IMR-90 (cell line): Measurements from ENCODE around the gene PRIMA1. TPM values are rescaled to one million over a fixed set of nuclear protein-coding genes. Genes with fewer than 3 reads are reported as not detected.

Experiments
- ATAC-seq: fragments of 200-7000 bp; cut with Tn5 transposase; 2 replicates; pipeline ENCODE4 v1.9.1; 2020; ENCODE audit warnings: low read depth, mild to moderate bottlenecking, moderate library complexity
- BruUV-seq: library from RNA; stranded (reverse); fragments of 400-500 nt; replicated peaks from 2 replicates; lab custom pipeline; 2021; lab: Mats Ljungman, UMichigan
- CTCF ChIA-PET: fragments of 300-600 bp; formaldehyde crosslinking; extraction: SDS; loops from one replicate; lab custom pipeline; 2021; ENCODE audit warnings: antibody characterized with exemption; lab: Yijun Ruan, JAX
- POLR2A ChIA-PET: fragments of 300-600 bp; sonication (Branson Sonifier 250); formaldehyde crosslinking; loops from one replicate; lab custom pipeline; 2022; ENCODE audit warnings: antibody characterized with exemption; ENCODE audit not compliant: unreplicated experiment; lab: Charles Lee
- DNase-seq: peaks from one replicate; pipeline ENCODE4 v3.0.0; 2013
- H2AFZ ChIP-seq: replicated peaks from 2 replicates; pipeline ENCODE3; 2013; ENCODE audit warnings: low read length, mild to moderate bottlenecking; ENCODE audit not compliant: poor library complexity
- H2AK5ac ChIP-seq: 2 replicates; pipeline ENCODE4 v1.6.1; 2013; ENCODE audit warnings: low read depth, low read length, inconsistent platforms
- H2AK9ac ChIP-seq: replicated peaks from 2 replicates; pipeline ENCODE3; 2013; ENCODE audit warnings: mild to moderate bottlenecking, low read depth, low read length, moderate library complexity; ENCODE audit not compliant: poor library complexity
- H2BK120ac ChIP-seq: 2 replicates; pipeline ENCODE4 v1.6.1; 2013; ENCODE audit warnings: low read depth, low read length, inconsistent platforms
- H2BK15ac ChIP-seq: 3 replicates; pipeline ENCODE4 v1.6.1; 2013; ENCODE audit warnings: low read depth, low read length, inconsistent platforms
- H2BK20ac ChIP-seq: 2 replicates; pipeline ENCODE4 v1.6.1; 2013; ENCODE audit warnings: low read depth, mild to moderate bottlenecking, inconsistent platforms, low read length, moderate library complexity
- H2BK5ac ChIP-seq: 2 replicates; pipeline ENCODE4 v1.6.1; 2013; ENCODE audit warnings: mild to moderate bottlenecking, low read depth, low read length, inconsistent platforms; ENCODE audit not compliant: poor library complexity, severe bottlenecking
- H3K14ac ChIP-seq: replicated peaks from 2 replicates; pipeline ENCODE4 v1.6.1; 2013; ENCODE audit warnings: low read depth, low read length, inconsistent platforms
- H3K18ac ChIP-seq: 2 replicates; pipeline ENCODE4 v1.6.1; 2013; ENCODE audit warnings: low read depth, low read length, control low read depth
- H3K23ac ChIP-seq: 2 replicates; pipeline ENCODE4 v1.6.1; 2013; ENCODE audit warnings: low read depth, low read length, inconsistent platforms
- H3K27ac ChIP-seq: 2 replicates; pipeline ENCODE4 v1.5.1; 2013; ENCODE audit warnings: mild to moderate bottlenecking, control low read depth, low read length; ENCODE audit not compliant: insufficient read depth
- H3K27me3 ChIP-seq: 2 replicates; pipeline ENCODE4 v1.6.1; 2013; ENCODE audit warnings: low read length; ENCODE audit not compliant: control insufficient read depth, insufficient read depth
- H3K36me3 ChIP-seq: 2 replicates; pipeline ENCODE4 v1.6.1; 2013; ENCODE audit warnings: low read length, mixed read lengths; ENCODE audit not compliant: control insufficient read depth, insufficient read depth
- H3K4ac ChIP-seq: 2 replicates; pipeline ENCODE4 v1.6.1; 2013; ENCODE audit warnings: low read depth, low read length, inconsistent platforms
- H3K4me1 ChIP-seq: 2 replicates; pipeline ENCODE4 v1.6.1; 2013; ENCODE audit warnings: low read length, mixed read lengths; ENCODE audit not compliant: control insufficient read depth, insufficient read depth
- H3K4me2 ChIP-seq: 2 replicates; pipeline ENCODE4 v1.6.1; 2013; ENCODE audit warnings: low read depth, mild to moderate bottlenecking, control low read depth, low read length, moderate library complexity
- H3K4me3 ChIP-seq: 2 replicates; pipeline ENCODE4 v1.5.1; 2013; ENCODE audit warnings: low read depth, mild to moderate bottlenecking, control low read depth, low read length, moderate library complexity; ENCODE audit not compliant: insufficient read depth
- H3K56ac ChIP-seq: 2 replicates; pipeline ENCODE4 v1.6.1; 2013; ENCODE audit warnings: low read length, inconsistent platforms; ENCODE audit not compliant: insufficient read depth; ENCODE audit errors: extremely low read depth
- H3K79me1 ChIP-seq, 2 experiments: 2 replicates each; pipeline ENCODE4 v1.6.1; 2013; ENCODE audit warnings: low read length in 2 of 2, inconsistent platforms in 1 of 2, low read depth in 1 of 2
- H3K9ac ChIP-seq: 2 replicates; pipeline ENCODE4 v1.6.1; 2013; ENCODE audit warnings: low read depth, low read length, control low read depth
- H3K9me1 ChIP-seq: 2 replicates; pipeline ENCODE4 v1.6.1; 2013; ENCODE audit warnings: low read length, inconsistent platforms; ENCODE audit not compliant: insufficient read depth
- H3K9me3 ChIP-seq: 2 replicates; pipeline ENCODE4 v1.6.1; 2013; ENCODE audit warnings: low read length; ENCODE audit not compliant: control insufficient read depth, insufficient read depth
- H4K20me1 ChIP-seq: 2 replicates; pipeline ENCODE4 v1.6.1; 2013; ENCODE audit warnings: low read length, inconsistent platforms; ENCODE audit not compliant: insufficient read depth
- H4K5ac ChIP-seq: 2 replicates; pipeline ENCODE4 v1.6.1; 2013; ENCODE audit warnings: mild to moderate bottlenecking, low read depth, low read length, control low read depth
- H4K8ac ChIP-seq, 2 experiments: 2 replicates each; pipeline ENCODE4 v1.6.1; 2013; ENCODE audit warnings: low read depth in 2 of 2, low read length in 2 of 2, control low read depth in 1 of 2, inconsistent platforms in 1 of 2
- H4K91ac ChIP-seq: 2 replicates; pipeline ENCODE4 v1.6.1; 2013; ENCODE audit warnings: low read depth, low read length, inconsistent platforms; ENCODE audit not compliant: insufficient read depth
- BHLHE40 ChIP-seq: fragments of 150-350 bp; IDR thresholded peaks from 2 replicates; pipeline ENCODE4 v1.6.1; 2016; ENCODE audit warnings: mild to moderate bottlenecking, low read depth, low read length
- CEBPB ChIP-seq: IDR thresholded peaks from 2 replicates; pipeline ENCODE4 v1.6.1; 2012; ENCODE audit warnings: low read depth, low read length, improper control_type of control experiment
- CHD1 ChIP-seq: IDR thresholded peaks from 2 replicates; pipeline ENCODE4 v1.6.1; 2012; ENCODE audit warnings: low read depth, low read length, improper control_type of control experiment
- FOS ChIP-seq: fragments of 150-350 bp; IDR thresholded peaks from 2 replicates; pipeline ENCODE4 v1.6.1; 2016; ENCODE audit warnings: low read depth, low read length
- MAFK ChIP-seq: IDR thresholded peaks from 2 replicates; pipeline ENCODE4 v1.6.1; 2012; ENCODE audit warnings: low read depth, low read length, improper control_type of control experiment
- MAZ ChIP-seq: IDR thresholded peaks from 2 replicates; pipeline ENCODE4 v1.6.1; 2012; ENCODE audit warnings: low read depth, mild to moderate bottlenecking, low read length, improper control_type of control experiment, moderate library complexity, borderline replicate concordance
- MXI1 ChIP-seq: IDR thresholded peaks from 2 replicates; pipeline ENCODE4 v1.6.1; 2012; ENCODE audit warnings: low read depth, mild to moderate bottlenecking, low read length, moderate library complexity, borderline replicate concordance
- NFE2L2 ChIP-seq: fragments of 150-350 bp; IDR thresholded peaks from 2 replicates; pipeline ENCODE4 v1.6.1; 2016; ENCODE audit warnings: low read depth, mild to moderate bottlenecking, low read length
- RAD21 ChIP-seq: IDR thresholded peaks from 2 replicates; pipeline ENCODE4 v1.6.1; 2012; ENCODE audit warnings: low read length, improper control_type of control experiment
- RCOR1 ChIP-seq: IDR thresholded peaks from 2 replicates; pipeline ENCODE4 v1.6.1; 2012; ENCODE audit warnings: mild to moderate bottlenecking, low read length, improper control_type of control experiment; ENCODE audit not compliant: insufficient replicate concordance
- RFX5 ChIP-seq: IDR thresholded peaks from 2 replicates; pipeline ENCODE4 v1.8.0; 2012; ENCODE audit warnings: low read depth, mild to moderate bottlenecking, low read length, moderate library complexity
- SMC3 ChIP-seq: fragments of 150-350 bp; IDR thresholded peaks from 2 replicates; pipeline ENCODE4 v1.6.1; 2016; ENCODE audit warnings: low read depth, mild to moderate bottlenecking, antibody characterized with exemption, low read length, moderate library complexity
- WGBS, 2 experiments: methylation state at CpG; one replicate each; pipeline versions ENCODE4 v1.1.5 to v1.1.7; 2013; ENCODE audit warnings: missing lambda C conversion rate in 2 of 2; ENCODE audit not compliant: insufficient read length in 1 of 2; ENCODE audit errors: extremely low coverage in 2 of 2; 5-methylcytosine and 5-hydroxymethylcytosine counted together
- dilution Hi-C: fragments of 300-500 bp; cut with HindIII; formaldehyde crosslinking; loops from one replicate; pipeline ENCODE4 v1.14.3; 2018; ENCODE audit warnings: low sequenced_read_pairs; ENCODE audit not compliant: unreplicated experiment
- in situ Hi-C: fragments of 300-500 bp; cut with MboI; formaldehyde crosslinking; loops from 3 replicates; pipeline ENCODE4 v1.14.3; 2019; ENCODE audit warnings: low sequenced_read_pairs, inconsistent platforms, mixed read lengths
- intact Hi-C: fragments of 100-400 bp; cut with micrococcal nuclease; formaldehyde crosslinking; loops from 2 replicates; pipeline ENCODE4 v1.10.0; 2022
- polyA plus RNA-seq, 3 experiments: library from polyadenylated mRNA; depleted of rRNA; stranded (reverse); fragments of >200 nt; gene quantifications; 2 replicates each; pipeline ENCODE4 v1.2.3, GENCODE V29; 2012; ENCODE audit warnings: low replicate concordance in 1 of 3
- total RNA-seq: library from RNA; depleted of rRNA; stranded (reverse); fragments of >200 nt; gene quantifications from 2 replicates; pipeline ENCODE4 v1.2.3, GENCODE V29; 2012
- TF ChIP-seq, protein P1 (sequence below): fragments of 150-350 bp; IDR thresholded peaks from 2 replicates; pipeline ENCODE4 v1.6.1; 2016; ENCODE audit warnings: low read depth, mild to moderate bottlenecking, low read length, moderate library complexity, borderline replicate concordance
- TF ChIP-seq, protein P2 (sequence below): conservative IDR thresholded peaks from 2 replicates; pipeline ENCODE4 v1.5.1; 2012; ENCODE audit warnings: mild to moderate bottlenecking, low read depth, low read length, improper control_type of control experiment
- TF ChIP-seq, protein P3 (sequence below): fragments of 150-350 bp; IDR thresholded peaks from 2 replicates; pipeline ENCODE4 v1.6.1; 2017; ENCODE audit warnings: mild to moderate bottlenecking, antibody characterized with exemption, low read length, low read depth

Gene PRIMA1
- total and polyA plus RNA-seq, 2 of the 4 experiments (the other 2 are of a cell fraction): not detected

DNA sequence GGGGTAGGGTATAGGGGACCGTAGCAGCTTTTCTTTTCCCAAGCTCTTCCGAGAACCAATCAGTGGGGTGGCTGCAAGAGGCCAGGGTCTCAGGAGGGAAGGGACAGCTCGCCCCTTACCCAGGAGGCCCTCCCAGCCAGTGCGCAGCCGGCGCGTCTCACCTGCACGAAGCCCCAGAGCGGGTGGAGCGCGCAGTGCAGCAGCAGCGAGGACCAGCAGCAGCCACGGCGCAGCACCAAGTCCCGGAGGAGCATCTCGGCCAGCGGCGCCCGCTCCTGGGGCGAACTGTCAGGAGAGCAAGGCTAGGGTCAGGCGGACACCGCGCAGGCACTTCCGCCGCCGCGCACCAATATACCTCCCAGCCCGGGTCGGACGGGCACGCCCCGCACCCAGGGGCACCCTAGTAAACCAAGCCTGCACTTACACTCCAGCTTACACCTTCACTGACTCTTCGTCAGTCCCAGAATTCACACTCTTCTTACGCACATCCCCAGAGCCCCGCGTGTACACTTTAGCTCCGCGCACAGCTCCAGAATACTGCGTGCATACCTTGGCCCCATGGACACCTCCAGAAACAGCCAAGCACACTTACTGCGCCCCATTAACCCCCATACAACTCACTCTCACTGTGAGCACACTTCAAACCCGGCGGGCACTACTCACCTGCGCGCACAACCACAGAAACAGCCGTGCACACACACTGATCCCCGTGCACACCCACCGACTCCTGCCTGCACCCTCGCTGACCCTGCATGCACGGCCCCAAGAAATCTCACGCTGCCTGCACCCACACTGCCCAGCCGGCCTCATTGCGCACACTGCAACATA, 606 bp downstream of the PRIMA1 start:
- intact Hi-C loops: no loop called here
- POLR2A ChIA-PET: no interaction called here
- TF ChIP-seq FOS (no peak), CHD1 (no peak), MAZ (no peak), RCOR1 (no peak), RFX5 (no peak), MAFK (no peak), CEBPB (no peak), SMC3 (no peak), BHLHE40 (no peak), NFE2L2 (no peak), RAD21 (no peak), MXI1 (no peak)
- TF ChIP-seq, protein P1, sequence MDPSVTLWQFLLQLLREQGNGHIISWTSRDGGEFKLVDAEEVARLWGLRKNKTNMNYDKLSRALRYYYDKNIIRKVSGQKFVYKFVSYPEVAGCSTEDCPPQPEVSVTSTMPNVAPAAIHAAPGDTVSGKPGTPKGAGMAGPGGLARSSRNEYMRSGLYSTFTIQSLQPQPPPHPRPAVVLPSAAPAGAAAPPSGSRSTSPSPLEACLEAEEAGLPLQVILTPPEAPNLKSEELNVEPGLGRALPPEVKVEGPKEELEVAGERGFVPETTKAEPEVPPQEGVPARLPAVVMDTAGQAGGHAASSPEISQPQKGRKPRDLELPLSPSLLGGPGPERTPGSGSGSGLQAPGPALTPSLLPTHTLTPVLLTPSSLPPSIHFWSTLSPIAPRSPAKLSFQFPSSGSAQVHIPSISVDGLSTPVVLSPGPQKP: no peak
- TF ChIP-seq, protein P2, sequence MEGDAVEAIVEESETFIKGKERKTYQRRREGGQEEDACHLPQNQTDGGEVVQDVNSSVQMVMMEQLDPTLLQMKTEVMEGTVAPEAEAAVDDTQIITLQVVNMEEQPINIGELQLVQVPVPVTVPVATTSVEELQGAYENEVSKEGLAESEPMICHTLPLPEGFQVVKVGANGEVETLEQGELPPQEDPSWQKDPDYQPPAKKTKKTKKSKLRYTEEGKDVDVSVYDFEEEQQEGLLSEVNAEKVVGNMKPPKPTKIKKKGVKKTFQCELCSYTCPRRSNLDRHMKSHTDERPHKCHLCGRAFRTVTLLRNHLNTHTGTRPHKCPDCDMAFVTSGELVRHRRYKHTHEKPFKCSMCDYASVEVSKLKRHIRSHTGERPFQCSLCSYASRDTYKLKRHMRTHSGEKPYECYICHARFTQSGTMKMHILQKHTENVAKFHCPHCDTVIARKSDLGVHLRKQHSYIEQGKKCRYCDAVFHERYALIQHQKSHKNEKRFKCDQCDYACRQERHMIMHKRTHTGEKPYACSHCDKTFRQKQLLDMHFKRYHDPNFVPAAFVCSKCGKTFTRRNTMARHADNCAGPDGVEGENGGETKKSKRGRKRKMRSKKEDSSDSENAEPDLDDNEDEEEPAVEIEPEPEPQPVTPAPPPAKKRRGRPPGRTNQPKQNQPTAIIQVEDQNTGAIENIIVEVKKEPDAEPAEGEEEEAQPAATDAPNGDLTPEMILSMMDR: no peak
- TF ChIP-seq, protein P3, sequence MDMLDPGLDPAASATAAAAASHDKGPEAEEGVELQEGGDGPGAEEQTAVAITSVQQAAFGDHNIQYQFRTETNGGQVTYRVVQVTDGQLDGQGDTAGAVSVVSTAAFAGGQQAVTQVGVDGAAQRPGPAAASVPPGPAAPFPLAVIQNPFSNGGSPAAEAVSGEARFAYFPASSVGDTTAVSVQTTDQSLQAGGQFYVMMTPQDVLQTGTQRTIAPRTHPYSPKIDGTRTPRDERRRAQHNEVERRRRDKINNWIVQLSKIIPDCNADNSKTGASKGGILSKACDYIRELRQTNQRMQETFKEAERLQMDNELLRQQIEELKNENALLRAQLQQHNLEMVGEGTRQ: no peak

More for the DNA sequence above, 606 bp downstream of the PRIMA1 start:
- H3K4ac ChIP-seq: no peak overlapping the region
- no peak overlapping the region for H2AK5ac ChIP-seq
- H2BK20ac ChIP-seq: no peak overlapping the region
- no peak overlapping the region for H3K23ac ChIP-seq
- H2BK120ac ChIP-seq: no peak overlapping the region
- no peak overlapping the region for H3K18ac ChIP-seq
- H2AFZ ChIP-seq: no peak overlapping the region
- H3K14ac ChIP-seq: no peak overlapping the region
- DNase-seq: no peak
- CTCF ChIA-PET: no interaction called here
- H3K36me3 ChIP-seq: no peaks in the 10 kb centered on the region
- H3K56ac ChIP-seq: no peak overlapping the region
- H3K27me3 ChIP-seq: peaks cover 11% of the 10 kb centered on the region
- H2AK9ac ChIP-seq: no peak overlapping the region
- H3K9me3 ChIP-seq: no peaks in the 10 kb centered on the region; the same call in none of the 2 replicates
- no peak for ATAC-seq
- no peaks in the 10 kb centered on the region for H4K20me1 ChIP-seq
- no peaks in the 10 kb centered on the region for H3K9me1 ChIP-seq
- no peak overlapping the region for H4K8ac ChIP-seq
- no peak overlapping the region for H3K9ac ChIP-seq
- no peak overlapping the region for H2BK15ac ChIP-seq
- H3K4me1 ChIP-seq: no peaks in the 10 kb centered on the region
- H3K4me3 ChIP-seq: no peak overlapping the region
- 23% methylated on average over 16 of the region's 52 CpGs; no CpG with 5 or more reads in 1 of the 2 experiments for WGBS, 2 experiments
- H3K4me2 ChIP-seq: no peak overlapping the region
- dilution Hi-C loops (no loop called here), in situ Hi-C loops (no loop called here)
- no peaks in the 10 kb centered on the region for H3K79me1 ChIP-seq
- no peak overlapping the region for H2BK5ac ChIP-seq
- no peak overlapping the region for H4K91ac ChIP-seq
- no peak overlapping the region for H4K5ac ChIP-seq
- H3K27ac ChIP-seq: no peak overlapping the region
- BruUV-seq: no TSS peak
